ENCODE results near the gene INTS2. TPM values are rescaled to one million over a fixed set of nuclear protein-coding genes. Genes with fewer than 3 reads are reported as not detected.
"Not testable (repeated sequence)": the region's sequence is repeated elsewhere in the genome, so short reads cannot be mapped to it uniquely, and the experiment has no call there.

INTS2 gene, protein sequence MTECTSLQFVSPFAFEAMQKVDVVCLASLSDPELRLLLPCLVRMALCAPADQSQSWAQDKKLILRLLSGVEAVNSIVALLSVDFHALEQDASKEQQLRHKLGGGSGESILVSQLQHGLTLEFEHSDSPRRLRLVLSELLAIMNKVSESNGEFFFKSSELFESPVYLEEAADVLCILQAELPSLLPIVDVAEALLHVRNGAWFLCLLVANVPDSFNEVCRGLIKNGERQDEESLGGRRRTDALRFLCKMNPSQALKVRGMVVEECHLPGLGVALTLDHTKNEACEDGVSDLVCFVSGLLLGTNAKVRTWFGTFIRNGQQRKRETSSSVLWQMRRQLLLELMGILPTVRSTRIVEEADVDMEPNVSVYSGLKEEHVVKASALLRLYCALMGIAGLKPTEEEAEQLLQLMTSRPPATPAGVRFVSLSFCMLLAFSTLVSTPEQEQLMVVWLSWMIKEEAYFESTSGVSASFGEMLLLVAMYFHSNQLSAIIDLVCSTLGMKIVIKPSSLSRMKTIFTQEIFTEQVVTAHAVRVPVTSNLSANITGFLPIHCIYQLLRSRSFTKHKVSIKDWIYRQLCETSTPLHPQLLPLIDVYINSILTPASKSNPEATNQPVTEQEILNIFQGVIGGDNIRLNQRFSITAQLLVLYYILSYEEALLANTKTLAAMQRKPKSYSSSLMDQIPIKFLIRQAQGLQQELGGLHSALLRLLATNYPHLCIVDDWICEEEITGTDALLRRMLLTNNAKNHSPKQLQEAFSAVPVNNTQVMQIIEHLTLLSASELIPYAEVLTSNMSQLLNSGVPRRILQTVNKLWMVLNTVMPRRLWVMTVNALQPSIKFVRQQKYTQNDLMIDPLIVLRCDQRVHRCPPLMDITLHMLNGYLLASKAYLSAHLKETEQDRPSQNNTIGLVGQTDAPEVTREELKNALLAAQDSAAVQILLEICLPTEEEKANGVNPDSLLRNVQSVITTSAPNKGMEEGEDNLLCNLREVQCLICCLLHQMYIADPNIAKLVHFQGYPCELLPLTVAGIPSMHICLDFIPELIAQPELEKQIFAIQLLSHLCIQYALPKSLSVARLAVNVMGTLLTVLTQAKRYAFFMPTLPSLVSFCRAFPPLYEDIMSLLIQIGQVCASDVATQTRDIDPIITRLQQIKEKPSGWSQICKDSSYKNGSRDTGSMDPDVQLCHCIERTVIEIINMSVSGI
- 4.5 TPM for polyA plus RNA-seq (2013, experiment 1 of 2; ENCODE audit: insufficient read length)
- polyA plus RNA-seq (2013, experiment 2 of 2; ENCODE audit: insufficient read length), result 5.7 TPM

DNA sequence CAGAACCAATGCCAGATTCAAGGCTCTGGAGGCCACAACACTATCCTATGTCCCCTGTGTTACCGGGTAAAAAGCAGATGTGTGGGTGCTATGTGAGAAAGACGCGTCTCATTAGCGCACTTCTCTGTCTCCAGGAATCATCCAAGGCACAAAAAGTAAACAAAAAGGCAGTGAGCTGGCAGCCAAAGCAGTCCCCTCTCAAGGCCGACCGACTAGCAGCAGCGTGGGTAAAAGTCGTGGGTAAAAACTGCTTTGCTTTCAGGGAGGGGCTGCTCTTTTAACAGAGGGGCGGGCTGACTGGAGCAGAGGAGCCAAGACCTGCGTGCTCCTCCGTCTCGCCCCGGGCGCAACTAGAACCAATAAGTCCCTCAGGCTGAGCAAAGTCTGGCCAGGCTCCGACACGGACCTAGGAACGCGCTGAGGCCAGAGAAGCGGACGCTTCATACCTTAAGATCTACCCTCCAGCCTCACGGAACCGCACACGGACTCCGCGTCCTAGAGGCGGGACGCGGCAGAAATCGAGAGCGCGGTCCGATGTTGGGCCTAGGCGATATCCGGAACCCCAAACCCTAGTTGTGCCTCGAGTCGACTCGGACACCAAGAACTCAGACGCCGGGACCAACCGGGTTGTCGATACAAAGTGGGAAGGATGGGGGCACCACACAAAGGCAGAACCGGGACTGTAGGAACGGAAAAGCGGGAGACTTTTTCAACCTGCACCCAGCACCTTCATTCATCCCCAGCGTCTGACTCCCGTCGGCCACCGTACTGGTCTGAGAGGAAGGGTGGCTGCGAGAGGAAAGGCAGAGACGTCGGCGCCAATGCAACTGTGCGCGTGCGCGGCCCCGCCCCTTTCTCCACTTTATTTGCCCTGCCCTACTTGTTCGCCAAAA, at the start of gene INTS2:
Gene INTS2 (minus strand): TSS at position 775 of the 893 bp plus-strand sequence. CDS start 1,338 bp downstream, outside the sequence.
- peak; percentile 98 for DNase-seq

DNA sequence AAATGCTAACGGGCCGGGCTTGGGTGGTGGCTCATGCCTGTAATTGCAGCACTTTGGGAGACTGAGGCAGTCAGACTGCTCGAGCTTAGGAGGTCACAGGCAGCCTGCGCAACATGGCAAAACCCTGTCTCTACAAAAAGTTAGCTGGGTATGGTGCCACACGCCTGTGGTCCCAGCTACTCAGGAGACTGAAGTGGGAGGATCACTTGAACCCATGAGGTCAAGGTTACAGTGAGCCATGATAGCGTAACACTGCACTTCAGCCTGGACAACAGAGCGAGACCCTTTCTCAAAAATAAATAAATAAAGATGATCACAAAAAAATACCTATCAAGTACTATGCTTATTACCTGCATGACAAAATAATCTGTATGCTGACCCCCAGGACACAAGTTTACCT, 46.3 kb upstream of the INTS2 start:
- no peak for DNase-seq

DNA sequence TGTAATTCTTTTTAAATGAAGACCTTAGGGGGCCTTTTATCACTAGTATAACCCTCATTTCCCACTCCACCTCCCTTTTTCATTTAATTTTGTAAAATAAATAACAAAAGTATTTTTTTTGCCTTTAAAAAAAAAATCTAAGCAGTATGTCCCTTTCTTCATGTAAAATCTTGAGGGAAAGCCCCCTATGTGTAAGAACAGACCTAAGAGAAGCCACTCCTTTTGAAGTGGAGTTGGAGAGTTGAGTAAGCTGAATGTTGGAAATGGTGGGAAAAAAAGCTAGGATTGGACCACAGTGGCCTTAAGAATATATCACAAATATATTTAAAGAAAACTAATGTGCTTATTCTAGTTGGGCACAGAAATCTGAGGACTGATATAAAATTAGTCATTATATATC, 44.5 kb upstream of the INTS2 start:
- no peak for DNase-seq

DNA sequence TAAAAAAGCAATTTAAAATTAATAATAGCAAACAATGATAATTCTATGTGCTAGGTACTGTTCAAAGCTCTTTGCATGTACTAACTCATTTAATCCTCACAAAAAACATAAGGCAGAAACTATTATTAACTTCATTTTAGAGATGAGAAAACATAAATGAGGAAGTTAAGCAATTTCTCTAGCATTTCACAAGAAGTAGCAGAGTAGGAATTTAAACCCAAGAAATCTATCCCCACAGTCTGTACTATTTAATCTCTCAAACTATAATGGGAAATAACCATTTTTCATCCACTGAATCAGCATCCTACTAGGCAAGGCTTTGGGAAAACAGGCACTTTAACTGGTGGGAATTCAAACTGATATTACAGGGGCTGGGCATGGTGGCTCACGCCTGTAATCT, 42.2 kb upstream of the INTS2 start:
- no peak for DNase-seq

DNA sequence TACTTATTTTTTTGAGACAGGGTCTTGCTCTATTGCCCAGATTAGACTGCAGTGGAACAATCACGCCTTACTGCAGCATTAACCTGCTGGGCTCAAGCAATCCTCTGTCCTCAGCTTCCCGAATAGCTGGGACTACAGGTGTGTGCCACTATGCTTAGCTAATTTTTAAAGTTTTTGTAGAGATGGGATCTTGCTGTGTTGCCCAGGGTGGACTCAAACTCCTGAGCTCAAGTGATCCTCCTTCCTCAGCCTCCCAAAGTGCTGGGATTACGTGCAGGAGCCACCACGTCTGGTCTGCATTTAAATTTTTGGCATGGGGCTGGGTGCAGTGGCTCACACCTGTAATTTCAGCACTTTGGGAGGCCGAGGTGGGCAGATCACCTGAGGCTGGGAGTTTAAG, 41.0 kb upstream of the INTS2 start:
- DNase-seq, result no peak

DNA sequence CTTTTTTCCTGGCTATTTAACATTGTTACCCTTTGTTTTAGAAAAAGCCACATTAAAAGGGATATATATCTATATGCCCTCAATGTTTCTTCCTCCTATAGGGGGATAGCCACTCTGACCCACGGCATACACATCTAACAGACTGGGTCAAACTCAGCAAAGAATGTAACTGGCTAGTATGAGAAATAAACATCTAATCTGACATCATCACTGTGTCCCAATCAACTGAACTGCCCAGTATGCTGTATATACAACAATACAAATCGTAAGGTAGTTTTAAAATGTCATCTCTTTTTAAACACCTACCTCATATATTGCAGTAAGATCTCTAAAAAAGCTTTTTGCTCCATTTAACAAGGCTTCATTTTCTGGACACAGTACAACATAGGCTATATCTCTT, 39.9 kb upstream of the INTS2 start:
- DNase-seq, result no peak

DNA sequence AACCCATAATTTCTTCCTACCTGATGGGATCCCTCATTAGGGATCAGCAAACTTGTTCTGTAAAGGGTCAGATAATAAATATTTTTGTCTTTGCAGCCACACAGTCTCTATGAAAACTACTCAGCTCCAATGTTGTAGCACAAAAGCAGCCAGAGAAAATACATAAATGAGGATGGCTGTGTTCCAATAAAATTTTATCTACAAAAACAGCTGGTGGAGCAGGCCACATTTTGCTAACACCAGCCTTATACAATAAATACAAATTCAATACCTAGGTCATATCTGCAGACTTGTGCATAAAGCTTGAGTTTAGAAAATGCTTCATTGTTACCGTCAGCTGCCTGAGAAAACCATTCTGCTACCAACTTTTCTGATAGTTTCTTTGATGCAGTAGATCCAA, 38.4 kb upstream of the INTS2 start:
- DNase-seq, result no peak

DNA sequence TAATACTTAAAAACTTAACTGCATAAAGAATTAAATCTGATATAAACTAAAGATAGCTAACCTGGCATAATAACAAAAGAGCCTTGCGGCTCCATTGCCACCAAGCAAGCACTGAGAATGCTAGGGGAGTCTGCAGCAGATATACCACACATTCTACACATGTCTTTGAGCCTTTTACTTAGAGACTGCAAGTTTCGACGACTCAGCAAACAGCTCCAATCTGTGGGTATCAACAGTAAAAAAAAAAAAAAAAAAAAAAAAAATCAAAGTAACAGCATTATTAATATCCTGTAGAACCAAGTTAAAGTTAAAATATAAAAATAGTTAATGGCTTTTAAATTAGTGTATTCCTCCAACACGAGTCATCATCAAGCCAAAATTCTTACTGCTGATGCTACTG, 27.8 kb upstream of the INTS2 start:
- DNase-seq, result peak; percentile 8

DNA sequence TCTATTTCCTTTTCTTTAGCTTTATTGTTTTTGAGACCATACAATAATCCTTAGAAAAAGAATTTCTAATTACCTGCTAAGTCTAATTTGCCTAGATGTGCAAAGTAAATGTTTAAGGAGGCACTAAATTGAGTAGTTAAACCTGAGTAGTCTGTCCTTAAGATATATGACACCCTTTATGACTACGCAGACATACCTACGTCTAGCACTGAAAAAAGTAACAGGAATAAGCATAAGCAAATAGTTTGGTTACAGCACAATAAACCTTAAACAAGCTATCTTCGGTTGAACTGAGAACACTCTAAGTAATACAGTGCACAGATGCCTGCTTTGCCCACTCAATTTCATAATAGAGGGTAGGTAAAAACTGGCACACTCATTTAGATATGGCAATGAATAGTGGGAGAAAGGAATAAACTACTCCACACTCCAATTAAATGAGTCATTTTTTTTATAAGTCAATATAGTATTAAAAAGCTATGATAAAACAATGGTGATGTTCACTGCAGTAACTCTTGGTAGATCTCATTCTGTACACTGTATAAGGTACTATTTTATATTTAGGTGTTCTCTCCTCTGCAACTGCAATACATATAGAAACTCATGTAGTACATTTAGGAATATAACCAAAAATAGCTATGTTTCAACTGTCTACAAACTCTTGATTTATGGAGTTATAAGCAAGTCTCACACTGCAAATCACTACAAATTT, 19.7 kb upstream of the INTS2 start:
- DNase-seq, result no peak

DNA sequence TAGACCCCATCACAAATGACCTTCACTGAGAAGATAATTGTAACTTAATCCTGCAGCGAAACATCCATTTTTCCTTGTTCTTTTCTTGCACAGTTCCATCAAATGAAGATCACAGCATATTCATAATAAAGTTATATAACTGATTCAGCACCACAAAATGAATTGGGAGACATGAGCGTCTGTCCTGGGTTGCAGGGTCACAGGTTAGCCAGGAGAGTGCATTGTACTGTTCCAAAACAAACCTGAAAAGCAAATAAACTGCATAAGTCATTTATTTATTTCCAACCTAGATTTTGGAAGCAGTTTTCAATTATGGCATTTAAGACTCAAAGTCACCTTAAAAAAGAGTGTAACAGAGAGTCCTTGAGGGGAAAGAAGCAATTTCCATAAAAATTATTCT, 18.6 kb upstream of the INTS2 start:
- DNase-seq, result no peak

DNA sequence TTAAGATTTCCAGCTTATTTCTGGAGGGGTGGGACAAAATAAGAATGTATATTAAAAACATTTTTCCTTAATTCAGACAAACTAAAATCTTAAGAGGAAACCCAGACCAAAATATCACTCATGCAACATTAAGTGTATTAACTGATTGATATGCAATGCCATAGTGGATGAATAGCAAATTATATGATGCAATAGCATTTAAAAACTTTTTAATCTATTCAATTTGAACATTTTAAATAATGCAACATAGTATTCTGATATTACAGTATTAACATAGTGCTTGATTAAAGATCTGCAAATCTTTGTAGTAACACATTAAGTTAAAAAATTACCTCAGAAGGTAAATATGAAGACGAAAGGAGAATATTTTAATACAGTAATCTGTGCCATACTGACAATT, 15.3 kb upstream of the INTS2 start:
- no peak for DNase-seq

DNA sequence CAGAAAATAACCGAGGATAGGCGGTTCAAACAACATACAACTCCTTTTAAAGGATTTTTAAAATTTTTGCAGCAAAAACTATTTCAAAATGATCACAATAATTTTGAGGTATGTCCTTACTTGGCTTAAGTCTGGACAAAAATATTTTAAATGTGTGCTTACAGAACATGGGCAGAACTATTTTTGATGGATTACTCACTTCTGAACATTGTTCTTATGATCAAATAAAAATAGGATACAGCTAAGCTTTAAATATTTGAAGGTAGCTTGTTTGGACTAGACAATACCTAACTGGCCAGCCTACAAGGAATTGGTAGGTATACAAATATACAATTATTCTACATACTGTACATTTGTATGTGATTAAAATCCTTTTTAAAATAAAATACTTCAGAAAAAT, 14.3 kb upstream of the INTS2 start:
- no peak for DNase-seq

DNA sequence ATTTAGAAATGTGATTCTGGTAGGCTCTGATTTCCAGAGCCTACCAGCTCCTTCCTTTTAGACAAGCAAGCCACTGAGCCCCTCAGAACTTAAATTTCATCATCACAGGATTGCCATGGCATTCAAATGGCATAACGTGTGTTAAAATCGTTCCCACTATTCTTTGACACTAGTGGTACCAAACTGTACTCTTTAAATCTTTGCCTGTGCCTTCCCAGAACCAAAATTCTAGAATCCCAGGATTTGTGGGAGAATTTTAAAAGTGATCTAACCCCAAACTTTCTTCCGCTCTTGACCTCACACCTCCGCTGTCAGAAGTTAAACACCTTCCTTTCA, 287 bp upstream of the INTS2 start:
- no peak for DNase-seq

DNA sequence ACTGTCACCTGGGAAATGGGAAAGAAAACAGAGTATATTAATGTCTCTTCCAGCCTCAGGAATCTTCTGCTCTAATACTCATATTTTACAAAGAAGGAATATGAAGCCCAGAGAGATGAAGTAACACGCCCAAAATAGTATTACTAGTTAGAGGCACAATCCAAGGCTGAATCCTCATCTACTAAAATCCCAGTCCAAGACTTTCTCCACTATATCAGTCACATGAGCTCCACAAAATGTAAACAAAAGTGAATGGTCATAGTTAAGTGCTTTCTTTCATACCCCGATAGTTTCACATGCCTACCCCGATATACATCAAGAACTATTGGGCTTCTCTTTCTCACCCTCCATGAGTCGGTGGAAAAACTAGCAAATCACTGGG, 965 bp downstream of the INTS2 start:
- DNase-seq, result peak; percentile 37

DNA sequence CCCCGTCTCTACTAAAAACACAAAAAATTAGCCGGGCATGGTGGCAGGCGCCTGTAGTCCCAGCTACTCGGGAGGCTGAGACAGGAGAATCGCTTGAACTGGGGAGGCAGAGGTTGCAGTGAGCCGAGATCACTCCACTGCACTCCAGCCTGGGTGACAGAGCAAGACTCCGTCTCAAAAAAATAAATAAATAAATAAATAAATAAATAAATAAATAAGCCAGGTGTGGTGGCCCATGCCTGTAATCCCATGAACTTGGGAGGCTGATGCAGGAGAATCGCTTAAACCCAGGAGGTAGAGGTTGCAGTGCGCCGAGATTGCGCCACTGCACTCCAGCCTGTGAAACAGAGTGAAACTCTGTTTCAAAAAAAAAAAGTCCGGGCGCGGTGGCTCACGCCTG, 12.6 kb downstream of the INTS2 start:
- not testable (repeated sequence) for DNase-seq

DNA sequence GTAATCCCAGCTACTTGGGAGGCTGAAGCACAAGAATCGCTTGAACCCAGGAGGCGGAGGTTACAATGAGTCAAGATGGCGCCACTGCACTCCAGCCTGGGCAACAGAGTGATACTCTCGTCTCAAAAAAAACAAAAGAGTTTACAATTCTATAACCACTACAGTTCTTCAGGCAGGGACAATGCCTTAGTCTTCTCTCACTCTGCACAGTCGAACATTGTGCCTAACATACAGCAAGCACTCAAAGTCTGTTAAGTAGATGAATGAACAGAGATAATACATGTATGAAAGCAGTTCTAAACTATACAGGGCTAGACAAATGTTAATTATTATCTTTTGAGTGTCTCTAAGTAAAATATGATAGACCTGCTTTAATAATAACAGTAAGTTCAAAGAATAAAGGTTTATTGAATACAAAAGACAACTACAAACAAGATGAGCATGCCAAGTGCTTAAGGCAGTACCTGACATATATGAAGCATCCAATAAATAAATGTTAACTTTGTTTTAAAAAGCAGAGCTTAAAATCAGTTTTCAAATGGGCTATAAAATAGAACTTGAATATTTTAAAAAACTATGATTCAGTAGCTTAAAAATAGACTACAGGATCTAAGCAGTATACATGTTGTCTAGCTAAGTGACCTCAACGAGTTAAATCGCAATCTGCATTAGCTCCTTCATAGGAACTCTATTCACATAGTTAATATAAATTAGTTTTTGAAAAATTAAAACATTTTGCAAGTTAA, 19.3 kb downstream of the INTS2 start:
- no peak for DNase-seq

DNA sequence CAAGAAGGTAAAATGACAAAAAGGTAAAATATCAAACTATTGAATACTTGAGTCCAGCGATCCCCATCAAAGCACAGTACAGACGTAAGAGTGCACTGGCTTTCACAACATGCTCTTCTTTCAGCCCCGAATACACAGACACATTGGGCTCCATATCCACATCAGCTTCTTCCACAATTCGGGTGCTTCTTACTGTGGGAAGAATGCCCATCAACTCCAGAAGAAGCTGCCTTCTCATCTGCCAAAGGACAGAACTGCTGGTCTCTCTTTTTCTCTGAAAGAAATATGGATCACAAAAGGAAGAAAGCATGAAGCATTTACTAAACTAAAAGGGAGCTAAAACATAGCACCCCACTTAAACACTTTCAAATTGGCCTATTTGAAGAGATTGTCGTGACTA, 20.4 kb downstream of the INTS2 start:
- DNase-seq, result no peak

DNA sequence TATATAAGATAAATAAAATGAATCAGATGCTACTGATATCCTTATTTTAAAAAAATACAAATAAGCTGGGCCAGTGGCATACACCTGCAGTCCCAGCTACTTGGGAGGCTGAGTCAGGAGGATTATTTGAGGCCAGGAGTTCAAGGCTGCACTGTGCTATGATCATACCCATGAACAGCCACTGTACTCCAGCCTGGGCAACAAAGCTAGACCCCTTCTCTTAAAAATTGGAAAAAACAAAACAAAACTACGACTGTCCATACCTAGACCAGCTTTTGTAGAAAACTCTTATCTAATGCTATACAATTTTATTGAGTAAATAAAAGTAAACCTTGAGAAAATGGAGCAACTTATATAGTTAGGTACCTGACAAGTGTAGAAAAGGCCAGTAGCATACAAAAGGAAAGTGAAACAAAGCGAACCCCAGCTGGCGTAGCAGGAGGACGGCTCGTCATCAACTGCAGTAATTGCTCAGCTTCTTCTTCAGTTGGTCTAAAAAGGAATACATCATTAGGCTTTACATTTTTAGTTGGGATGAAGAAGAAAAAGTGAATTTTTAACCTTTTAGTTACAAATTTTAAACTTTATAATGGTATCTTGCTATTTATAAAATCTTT, 23.6 kb downstream of the INTS2 start:
- no peak for DNase-seq

DNA sequence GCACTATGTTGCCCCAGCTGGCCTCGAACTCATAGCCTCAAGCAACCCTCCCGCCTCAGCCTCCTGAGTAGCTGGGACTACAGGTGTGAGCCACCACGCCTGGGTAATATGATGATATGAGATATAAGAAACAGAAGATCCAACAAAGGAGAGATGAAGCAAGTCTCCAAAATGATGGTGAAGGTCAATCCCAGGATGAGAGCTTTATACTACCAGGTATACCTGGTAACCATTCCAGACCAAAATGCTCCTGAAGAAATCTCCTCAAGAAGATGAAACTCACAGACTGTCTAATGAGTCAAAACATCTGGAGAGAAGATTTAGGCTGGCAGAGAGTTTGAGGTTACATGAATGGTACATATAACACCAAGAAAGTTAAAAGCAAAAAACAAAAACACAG, 24.5 kb downstream of the INTS2 start:
- DNase-seq, result no peak

DNA sequence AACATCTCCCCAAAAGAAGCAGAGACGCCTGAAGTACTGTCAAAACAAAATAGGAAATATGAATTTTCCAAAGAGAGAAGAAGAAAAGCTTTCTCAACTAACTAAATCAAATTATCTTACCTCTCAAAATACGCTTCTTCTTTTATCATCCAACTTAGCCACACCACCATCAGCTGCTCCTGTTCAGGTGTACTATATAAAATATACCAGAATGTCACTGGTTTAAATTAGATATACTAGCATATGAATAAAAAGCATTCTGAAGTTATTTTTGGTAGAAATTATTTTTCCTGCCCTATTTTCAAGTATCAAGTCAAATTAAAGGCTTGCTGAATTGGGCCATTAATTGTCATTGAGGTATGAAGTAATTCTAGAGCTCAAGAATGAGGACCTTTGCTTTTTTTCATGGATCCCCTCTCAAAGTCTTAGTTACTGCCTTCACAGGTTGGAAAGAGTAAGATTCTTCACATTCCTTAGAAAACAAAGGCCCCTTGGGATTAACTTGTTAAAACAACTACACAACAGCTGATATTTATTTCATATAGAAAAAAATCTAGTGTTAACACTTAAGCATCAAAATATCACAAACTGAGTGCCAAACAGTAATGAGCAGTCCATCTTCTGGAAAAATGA, 30.1 kb downstream of the INTS2 start:
- no peak for DNase-seq

Data from fibroblast of skin of back (primary cell).